GM23338 (cell line): ENCODE results near the gene ADCY6. TPM values are rescaled to one million over a fixed set of nuclear protein-coding genes. Genes with fewer than 3 reads are reported as not detected.

Source experiments
- ATAC-seq: fragments of 200-7000 bp; cut with Tn5 transposase; 3 replicates; pipeline ENCODE4 v1.9.1; 2020
- DNase-seq: peaks from one replicate; pipeline ENCODE4 v3.0.0-alpha.2; 2015; ENCODE audit warnings: low spot score
- H2AFZ ChIP-seq: fragments of 200-600 bp; sonication (generic); 2 replicates; pipeline ENCODE4 v1.8.0; 2016; ENCODE audit warnings: antibody characterized with exemption, mild to moderate bottlenecking, moderate library complexity
- H3F3A ChIP-seq: fragments of 200-600 bp; sonication (generic); replicated peaks from 2 replicates; pipeline ENCODE4 v1.8.0; 2017; ENCODE audit warnings: antibody characterized with exemption, mixed run types, low read depth
- H3K27ac ChIP-seq: fragments of 200-600 bp; sonication (generic); 2 replicates; pipeline ENCODE4 v1.6.1; 2016; ENCODE audit warnings: low read depth
- H3K27me3 ChIP-seq: fragments of 200-600 bp; sonication (generic); 2 replicates; pipeline ENCODE4 v1.8.0; 2016; ENCODE audit warnings: mild to moderate bottlenecking, mixed run types, moderate library complexity; ENCODE audit not compliant: insufficient read depth
- H3K36me3 ChIP-seq: fragments of 200-600 bp; sonication (generic); 2 replicates; pipeline ENCODE4 v1.8.0; 2016; ENCODE audit warnings: mild to moderate bottlenecking; ENCODE audit not compliant: insufficient read depth
- H3K4me1 ChIP-seq: fragments of 200-600 bp; sonication (generic); 2 replicates; pipeline ENCODE4 v1.8.0; 2016; ENCODE audit warnings: mild to moderate bottlenecking, moderate library complexity; ENCODE audit not compliant: insufficient read depth
- H3K4me2 ChIP-seq: fragments of 200-600 bp; sonication (generic); 2 replicates; pipeline ENCODE4 v1.7.1; 2017; ENCODE audit warnings: mixed run types
- H3K4me3 ChIP-seq: fragments of 200-600 bp; sonication (generic); 2 replicates; pipeline ENCODE4 v1.6.1; 2016; ENCODE audit warnings: mixed run types
- H3K79me2 ChIP-seq: fragments of 200-600 bp; sonication (generic); replicated peaks from 2 replicates; pipeline ENCODE4 v1.8.0; 2017; ENCODE audit warnings: mild to moderate bottlenecking; ENCODE audit not compliant: insufficient read depth
- H3K9me2 ChIP-seq: fragments of 200-600 bp; sonication (generic); 2 replicates; pipeline ENCODE4 v1.8.0; 2017; ENCODE audit not compliant: insufficient read depth
- H4K20me1 ChIP-seq: fragments of 200-600 bp; sonication (generic); replicated peaks from 2 replicates; pipeline ENCODE4 v1.8.0; 2017; ENCODE audit warnings: mild to moderate bottlenecking; ENCODE audit not compliant: insufficient read depth
- H3K27ac Mint-ChIP-seq: 2 replicates; pipeline ENCODE4 v1.8.0; 2020; ENCODE audit warnings: inconsistent platforms, mild to moderate bottlenecking, moderate library complexity, mixed read lengths
- H3K27me3 Mint-ChIP-seq: 3 replicates; pipeline ENCODE4 v1.8.0; 2022; ENCODE audit warnings: low read depth, mild to moderate bottlenecking, moderate library complexity, mixed read lengths, inconsistent platforms; ENCODE audit not compliant: insufficient read depth, poor library complexity
- H3K36me3 Mint-ChIP-seq: 3 replicates; pipeline ENCODE4 v1.8.0; 2021; ENCODE audit warnings: low read depth, mild to moderate bottlenecking, inconsistent platforms, moderate library complexity, mixed read lengths
- H3K4me1 Mint-ChIP-seq: 3 replicates; pipeline ENCODE4 v1.8.0; 2020; ENCODE audit warnings: mild to moderate bottlenecking, inconsistent platforms, mixed read lengths
- H3K4me3 Mint-ChIP-seq: 3 replicates; pipeline ENCODE4 v1.8.0; 2021; ENCODE audit warnings: moderate library complexity, mild to moderate bottlenecking, inconsistent platforms, mixed read lengths
- H3K9me3 Mint-ChIP-seq: 3 replicates; pipeline ENCODE4 v1.8.0; 2020; ENCODE audit warnings: moderate library complexity, mild to moderate bottlenecking, inconsistent platforms, mixed read lengths
- CREB1 ChIP-seq: fragments of 250-450 bp; sonication (Bioruptor Pico); IDR thresholded peaks from 2 replicates; pipeline ENCODE4 v1.5.0; 2020; ENCODE audit warnings: low read depth, mild to moderate bottlenecking, moderate library complexity
- CTCF ChIP-seq, 2 experiments: fragments of 200-600 bp in 1 of 2; sonication (generic) in 1 of 2; conservative IDR thresholded peaks; 2 replicates each; pipeline versions ENCODE4 v1.5.1 to v1.6.1; 2016 to 2017; ENCODE audit warnings: antibody characterized with exemption in 2 of 2, low read depth in 2 of 2, mild to moderate bottlenecking in 2 of 2, moderate library complexity in 1 of 2
- ETS1 ChIP-seq: IDR thresholded peaks from 2 replicates; pipeline ENCODE4 v1.6.1; 2016; ENCODE audit warnings: antibody characterized with exemption
- EZH2phosphoT487 ChIP-seq: fragments of 200-600 bp; sonication (generic); IDR thresholded peaks from one replicate; pipeline ENCODE4 v1.8.1; 2018; ENCODE audit warnings: antibody characterized with exemption; ENCODE audit not compliant: unreplicated experiment
- JUNB ChIP-seq: IDR thresholded peaks from one replicate; pipeline ENCODE4 v1.6.1; 2016; ENCODE audit warnings: antibody characterized with exemption; ENCODE audit not compliant: unreplicated experiment
- NANOG ChIP-seq: IDR thresholded peaks from 2 replicates; pipeline ENCODE4 v1.6.1; 2016; ENCODE audit warnings: antibody characterized with exemption, borderline replicate concordance
- POLR2AphosphoS5 ChIP-seq: IDR thresholded peaks from 2 replicates; pipeline ENCODE4 v1.6.1; 2016; ENCODE audit warnings: antibody characterized with exemption, low read depth
- STAT1 ChIP-seq: IDR thresholded peaks from one replicate; pipeline ENCODE4 v1.6.1; 2016; ENCODE audit warnings: antibody characterized with exemption; ENCODE audit not compliant: unreplicated experiment
- ZNF114 ChIP-seq: fragments of 250-450 bp; sonication (Bioruptor Pico); IDR thresholded peaks from 2 replicates; pipeline ENCODE4 v1.5.0; 2020; ENCODE audit warnings: mild to moderate bottlenecking, moderate library complexity
- polyA plus RNA-seq: library from polyadenylated mRNA; unstranded; fragments of >200 nt; fragmentation: Nextera tagmentation; extraction: Ambion mirVana; gene quantifications from 2 replicates; pipeline ENCODE4 v1.2.1, GENCODE V29; 2016
- total RNA-seq: library from RNA; depleted of rRNA; stranded (reverse); fragments of >200 nt; shearing (Covaris generic); gene quantifications from 2 replicates; pipeline ENCODE4 v1.2.3, GENCODE V29; 2014

Gene ADCY6
- total and polyA plus RNA-seq, 2 experiments from 2014 or later = 1.0 to 16.5 TPM

GRCh38 chr12:48775991-48776649, 12.8 kb downstream of the ADCY6 start:
- Mint-ChIP-seq H3K27me3 (peaks cover 8% of the 10 kb centered on the region), H3K4me3 (no peak overlapping the region), H3K36me3 (peaks cover 23% of the 10 kb centered on the region), H3K9me3 (no peaks in the 10 kb centered on the region), H3K4me1 (peaks cover 25% of the 10 kb centered on the region), H3K27ac (no peak overlapping the region)
- Histone ChIP-seq H3K27ac (no peak overlapping the region), H3K9me2 (no peaks in the 10 kb centered on the region), H3K79me2 (no peaks in the 10 kb centered on the region), H3K27me3 (no peaks in the 10 kb centered on the region), H4K20me1 (no peaks in the 10 kb centered on the region), H2AFZ (no peak overlapping the region), H3K4me2 (no peak overlapping the region), H3K4me3 (no peak overlapping the region), H3F3A (no peaks in the 10 kb centered on the region), H3K4me1 (peaks cover 9% of the 10 kb centered on the region), H3K36me3 (no peaks in the 10 kb centered on the region)
- TF ChIP-seq EZH2phosphoT487 (no peak), NANOG (no peak), JUNB (no peak)
- no peak for ATAC-seq
- DNase-seq = no peak

GRCh38 chr12:48775299-48775698, 13.6 kb downstream of the ADCY6 start:
- Histone ChIP-seq H3K79me2 (no peaks in the 10 kb centered on the region), H3K4me1 (peaks cover 9% of the 10 kb centered on the region), H3K27ac (no peak overlapping the region), H3K27me3 (no peaks in the 10 kb centered on the region), H3K9me2 (no peaks in the 10 kb centered on the region), H3K4me2 (no peak overlapping the region), H3K36me3 (no peaks in the 10 kb centered on the region), H2AFZ (no peak overlapping the region), H3K4me3 (no peak overlapping the region), H4K20me1 (no peaks in the 10 kb centered on the region), H3F3A (no peaks in the 10 kb centered on the region)
- Mint-ChIP-seq H3K36me3 (peaks cover 28% of the 10 kb centered on the region), H3K27me3 (peaks cover 8% of the 10 kb centered on the region), H3K9me3 (no peaks in the 10 kb centered on the region), H3K4me3 (no peak overlapping the region), H3K4me1 (peaks cover 25% of the 10 kb centered on the region), H3K27ac (no peak overlapping the region)
- no peak for TF ChIP-seq STAT1
- no peak for TF ChIP-seq ETS1
- no peak for TF ChIP-seq ZNF114 (CRISPR knock-in tag)
- TF ChIP-seq CTCF (conservative IDR thresholded peaks at IDR 0.05; ENCODE audit: low read depth in 2 of 2) = no peak
- no peak for TF ChIP-seq CREB1 (CRISPR knock-in tag)
- TF ChIP-seq JUNB = no peak
- no peak for TF ChIP-seq NANOG
- no peak for TF ChIP-seq POLR2AphosphoS5
- ATAC-seq (no peak), DNase-seq (no peak)
